K562 (cell line): Measurements from ENCODE around the gene ENDOD1.

Experiments used
- CHD1 ChIP-seq: fragments of 200-600 bp; sonication (generic); IDR thresholded peaks from one replicate; pipeline ENCODE4 v1.6.1; 2012; ENCODE audit warnings: mild to moderate bottlenecking, moderate library complexity, low read length, inconsistent platforms
- ELF1 ChIP-seq: fragments of 200-800 bp; sonication (Bioruptor generic); IDR thresholded peaks from 2 replicates; pipeline ENCODE4 v1.6.1; 2016; ENCODE audit warnings: missing genetic modification characterization, missing compliant biosample characterization
- EP300 ChIP-seq: IDR thresholded peaks from 2 replicates; pipeline ENCODE4 v1.6.1; 2012; ENCODE audit warnings: low read length, improper control_type of control experiment
- MAZ ChIP-seq, 2 experiments: fragments of 450-650 bp in 1 of 2; sonication (generic) in 1 of 2; formaldehyde crosslinking; IDR thresholded peaks in 1 of 2; conservative IDR thresholded peaks in 1 of 2; 2 replicates each; pipeline versions ENCODE4 v1.4.0 to v1.5.0; 2020; ENCODE audit warnings: mild to moderate bottlenecking in 1 of 2, missing genetic modification reagents in 1 of 2
- NFATC3 ChIP-seq: fragments of 450-650 bp; IDR thresholded peaks from 2 replicates; pipeline ENCODE4 v1.6.1; 2017; ENCODE audit warnings: mild to moderate bottlenecking
- POLR2AphosphoS5 ChIP-seq: IDR thresholded peaks from 2 replicates; pipeline ENCODE4 v1.6.1; 2011; ENCODE audit warnings: mild to moderate bottlenecking, low read depth, low read length, moderate library complexity; ENCODE audit not compliant: control insufficient read depth, insufficient read depth
- RAD21 ChIP-seq, 2 experiments: fragments of 250-450 bp in 1 of 2; fragments of 450-650 bp in 1 of 2; sonication (Bioruptor Pico) in 1 of 2; formaldehyde crosslinking in 1 of 2; IDR thresholded peaks in 1 of 2; conservative IDR thresholded peaks in 1 of 2; 2 replicates each; pipeline versions ENCODE4 v1.4.0 to v1.8.0; 2020 to 2022; ENCODE audit warnings: mild to moderate bottlenecking in 2 of 2, moderate library complexity in 1 of 2
- SIN3A ChIP-seq, 2 experiments: fragments of 150-350 bp in 1 of 2; IDR thresholded peaks; 2 replicates each; pipeline ENCODE4 v1.6.1; 2011 to 2016; ENCODE audit warnings: borderline replicate concordance in 2 of 2, low read depth in 2 of 2, low read length in 2 of 2, mild to moderate bottlenecking in 2 of 2, moderate library complexity in 2 of 2; ENCODE audit not compliant: control insufficient read depth in 1 of 2
- SIX5 ChIP-seq, 2 experiments: IDR thresholded peaks; 2 replicates each; pipeline ENCODE4 v1.6.1; 2011; ENCODE audit warnings: low read length in 2 of 2, borderline replicate concordance in 1 of 2, low read depth in 1 of 2, mild to moderate bottlenecking in 1 of 2, moderate library complexity in 1 of 2; ENCODE audit not compliant: insufficient read depth in 1 of 2
- TEAD4 ChIP-seq, 2 experiments: sonication (generic) in 1 of 2; formaldehyde crosslinking in 1 of 2; IDR thresholded peaks; 2 replicates each; pipeline versions ENCODE4 v1.6.1 to v1.8.0; 2012 to 2022; ENCODE audit warnings: borderline replicate concordance in 1 of 2, inconsistent platforms in 1 of 2, low read length in 1 of 2, mild to moderate bottlenecking in 1 of 2, missing genetic modification reagents in 1 of 2
- YY1 ChIP-seq, 3 experiments: IDR thresholded peaks; 2 replicates each; pipeline ENCODE4 v1.6.1; 2011; ENCODE audit warnings: low read length in 2 of 3, mild to moderate bottlenecking in 2 of 3, moderate library complexity in 2 of 3, borderline replicate concordance in 1 of 3, control low read depth in 1 of 3, low read depth in 1 of 3; ENCODE audit not compliant: insufficient read depth in 3 of 3, insufficient replicate concordance in 2 of 3, control insufficient read depth in 1 of 3, insufficient read length in 1 of 3; ENCODE audit errors: extremely low read depth in 1 of 3
- ZBTB40 ChIP-seq, 2 experiments: fragments of 450-650 bp in 1 of 2; sonication (generic) in 1 of 2; formaldehyde crosslinking in 1 of 2; IDR thresholded peaks; 2 replicates each; pipeline versions ENCODE4 v1.7.1 to v1.9.0; 2016 to 2022; ENCODE audit warnings: inconsistent platforms in 1 of 2, mild to moderate bottlenecking in 1 of 2, missing genetic modification reagents in 1 of 2
- ZKSCAN1 ChIP-seq: fragments of 150-350 bp; IDR thresholded peaks from 2 replicates; pipeline ENCODE4 v1.6.1; 2016; ENCODE audit warnings: low read depth, low read length
- ZNF3 ChIP-seq: fragments of 250-450 bp; sonication (Bioruptor Pico); IDR thresholded peaks from 2 replicates; pipeline ENCODE4 v1.5.0; 2021; ENCODE audit warnings: mild to moderate bottlenecking, moderate library complexity

- TF ChIP-seq ZKSCAN1 (no peak), SIX5 (IDR thresholded peaks at IDR 0.05; ENCODE audit: borderline replicate concordance in 1 of 2, insufficient read depth in 1 of 2, low read depth in 1 of 2, low read length in 2 of 2) (no peak), POLR2AphosphoS5 (no peak), RAD21 (CRISPR knock-in tag; conservative IDR thresholded peaks at IDR 0.05 in 1 of 2, IDR thresholded peaks at IDR 0.05 in 1 of 2) (no peak), CHD1 (no peak), ZNF3 (no peak), MAZ (CRISPR knock-in tag; conservative IDR thresholded peaks at IDR 0.05 in 1 of 2, IDR thresholded peaks at IDR 0.05 in 1 of 2) (no peak), YY1 (IDR thresholded peaks at IDR 0.05; ENCODE audit: borderline replicate concordance in 1 of 3, control insufficient read depth in 1 of 3, extremely low read depth in 1 of 3, insufficient read depth in 3 of 3, insufficient read length in 1 of 3, insufficient replicate concordance in 2 of 3, low read depth in 1 of 3, low read length in 2 of 3) (no peak), EP300 (no peak), NFATC3 (no peak), ZBTB40 (IDR thresholded peaks at IDR 0.05) (no peak), ZBTB40 (CRISPR knock-in tag; IDR thresholded peaks at IDR 0.05) (no peak), TEAD4 (IDR thresholded peaks at IDR 0.05; ENCODE audit: low read length) (no peak), TEAD4 (CRISPR knock-in tag; IDR thresholded peaks at IDR 0.05; ENCODE audit: borderline replicate concordance) (no peak), ELF1 (tag) (no peak), SIN3A (IDR thresholded peaks at IDR 0.05; ENCODE audit: borderline replicate concordance in 2 of 2, control insufficient read depth in 1 of 2, low read depth in 2 of 2, low read length in 2 of 2) (no peak)
Observed at GRCh38 chr11:95042239-95042638, 47.4 kb upstream of the ENDOD1 start.
